Activated B cell treated with CpG ODN at 0.5 μM for 24 hours (primary cell): ENCODE data around the gene INTU. TPM values are rescaled to one million over a fixed set of nuclear protein-coding genes. Genes with fewer than 3 reads are reported as not detected.

Experiments
- ATAC-seq: fragments of 200-7000 bp; cut with Tn5 transposase; one replicate; pipeline ENCODE4 v1.10.0; 2021; ENCODE audit warnings: low read depth, mild to moderate bottlenecking, moderate library complexity
- CTCF ChIA-PET: fragments of 350-600 bp; sonication (Branson Sonifier 250); formaldehyde crosslinking; loops from one replicate; lab custom pipeline; 2021; ENCODE audit warnings: antibody characterized with exemption; lab: Charles Lee
- POLR2A ChIA-PET: fragments of 350-600 bp; sonication (Branson Sonifier 250); formaldehyde crosslinking; loops from one replicate; lab custom pipeline; 2021; ENCODE audit warnings: antibody characterized with exemption; lab: Charles Lee
- DNase-seq: peaks from one replicate; pipeline ENCODE4 v3.0.0; 2022
- H3K27ac Mint-ChIP-seq: one replicate; pipeline ENCODE4 v1.8.0; 2020; ENCODE audit warnings: mixed read lengths
- H3K27me3 Mint-ChIP-seq: one replicate; pipeline ENCODE4 v1.8.0; 2021; ENCODE audit warnings: mixed read lengths
- H3K36me3 Mint-ChIP-seq: one replicate; pipeline ENCODE4 v1.8.0; 2021; ENCODE audit warnings: low read depth, mixed read lengths
- H3K4me1 Mint-ChIP-seq: one replicate; pipeline ENCODE4 v1.8.0; 2021; ENCODE audit warnings: mixed read lengths
- H3K4me3 Mint-ChIP-seq: one replicate; pipeline ENCODE4 v1.8.0; 2020; ENCODE audit warnings: mild to moderate bottlenecking, mixed read lengths
- H3K9me3 Mint-ChIP-seq: one replicate; pipeline ENCODE4 v1.8.0; 2020; ENCODE audit warnings: mixed read lengths
- CTCF ChIP-seq: fragments of 200-600 bp; IDR thresholded peaks from one replicate; pipeline ENCODE4 v1.8.0; 2022; ENCODE audit warnings: antibody characterized with exemption, mild to moderate bottlenecking
- intact Hi-C: fragments of 100-400 bp; cut with micrococcal nuclease; formaldehyde crosslinking; loops from one replicate; pipeline ENCODE4 v1.15.1; 2024
- total RNA-seq: library from RNA; stranded (reverse); gene quantifications from 2 replicates; pipeline ENCODE4 v1.2.3, GENCODE V29; 2022

Gene INTU
- total RNA-seq, 1 donor from 2014 or later = 0.02 TPM

- Mint-ChIP-seq H3K9me3 (no peaks in the 10 kb centered on the region), H3K36me3 (no peaks in the 10 kb centered on the region), H3K27me3 (no peaks in the 10 kb centered on the region), H3K27ac (no peak overlapping the region), H3K4me1 (no peaks in the 10 kb centered on the region), H3K4me3 (no peak overlapping the region)
- DNase-seq (no peak), ATAC-seq (no peak)
- ChIA-PET POLR2A (no interaction called here), CTCF (no interaction called here)
- intact Hi-C loops = no loop called here
- TF ChIP-seq CTCF = no peak
Measured at GRCh38 chr4:127734976-127735375, 102.2 kb downstream of the INTU start.

- ATAC-seq (no peak), DNase-seq (no peak)
- ChIA-PET CTCF (no interaction called here), POLR2A (no interaction called here)
- Mint-ChIP-seq H3K4me1 (no peaks in the 10 kb centered on the region), H3K9me3 (peaks cover 9% of the 10 kb centered on the region), H3K27me3 (no peaks in the 10 kb centered on the region), H3K4me3 (no peak overlapping the region), H3K27ac (no peak overlapping the region), H3K36me3 (no peaks in the 10 kb centered on the region)
- intact Hi-C loops = no loop called here
- no peak for TF ChIP-seq CTCF
Measured at GRCh38 chr4:127737295-127737694, 104.5 kb downstream of the INTU start.

- DNase-seq (no peak), ATAC-seq (no peak)
- H3K36me3 Mint-ChIP-seq = no peaks in the 10 kb centered on the region
- ChIA-PET POLR2A (no interaction called here), CTCF (no interaction called here)
- intact Hi-C loops = no loop called here
- TF ChIP-seq CTCF = no peak
- H3K27ac Mint-ChIP-seq = no peak overlapping the region
- H3K27me3 Mint-ChIP-seq = peaks cover 7% of the 10 kb centered on the region
- no peaks in the 10 kb centered on the region for H3K4me1 Mint-ChIP-seq
- no peak overlapping the region for H3K4me3 Mint-ChIP-seq
- peaks cover 15% of the 10 kb centered on the region for H3K9me3 Mint-ChIP-seq
Measured at GRCh38 chr4:127741247-127741646, 108.5 kb downstream of the INTU start.

GRCh38 chr4:127747883-127748282 lies 115.1 kb downstream of the INTU start:
- ChIA-PET CTCF (no interaction called here), POLR2A (no interaction called here)
- no peak overlapping the region for H3K27ac Mint-ChIP-seq
- no peaks in the 10 kb centered on the region for H3K4me1 Mint-ChIP-seq
- peaks cover 8% of the 10 kb centered on the region for H3K9me3 Mint-ChIP-seq
- DNase-seq (no peak), ATAC-seq (no peak)
- no peaks in the 10 kb centered on the region for H3K36me3 Mint-ChIP-seq
- H3K4me3 Mint-ChIP-seq = no peak overlapping the region
- no peak for TF ChIP-seq CTCF
- intact Hi-C loops = no loop called here
- H3K27me3 Mint-ChIP-seq = peaks cover 15% of the 10 kb centered on the region

- DNase-seq (no peak), ATAC-seq (no peak)
- TF ChIP-seq CTCF = no peak
- H3K4me1 Mint-ChIP-seq = no peaks in the 10 kb centered on the region
- no peaks in the 10 kb centered on the region for H3K36me3 Mint-ChIP-seq
- POLR2A ChIA-PET = no interaction called here
- intact Hi-C loops = no loop called here
- H3K9me3 Mint-ChIP-seq = peaks cover 8% of the 10 kb centered on the region
- CTCF ChIA-PET = no interaction called here
- peaks cover 15% of the 10 kb centered on the region for H3K27me3 Mint-ChIP-seq
- no peak overlapping the region for H3K27ac Mint-ChIP-seq
- no peak overlapping the region for H3K4me3 Mint-ChIP-seq
Measured at GRCh38 chr4:127748957-127749356, 116.2 kb downstream of the INTU start.
